Right renal pelvis (tissue), 4 donors: ENCODE results near the gene ADGRG1. TPM values are rescaled to one million over a fixed set of nuclear protein-coding genes. Genes with fewer than 3 reads are reported as not detected.

ENCODE experiments used
- DNase-seq, 4 donors: peaks; one replicate each; pipeline ENCODE4 v3.0.0-alpha.2; 2013; ENCODE audit warnings: low read depth in 4 of 4, low spot score in 3 of 4, missing footprints in 1 of 4
- polyA plus RNA-seq, 4 donors: library from polyadenylated mRNA; unstranded; fragments of 120-200 nt; gene quantifications; one replicate each; pipeline ENCODE4 v1.2.1, GENCODE V29; 2013; ENCODE audit not compliant: insufficient read length in 4 of 4

The ADGRG1 gene
- polyA plus RNA-seq, 4 donors: 83.3 to 89.7 (median 84.5) TPM

DNA sequence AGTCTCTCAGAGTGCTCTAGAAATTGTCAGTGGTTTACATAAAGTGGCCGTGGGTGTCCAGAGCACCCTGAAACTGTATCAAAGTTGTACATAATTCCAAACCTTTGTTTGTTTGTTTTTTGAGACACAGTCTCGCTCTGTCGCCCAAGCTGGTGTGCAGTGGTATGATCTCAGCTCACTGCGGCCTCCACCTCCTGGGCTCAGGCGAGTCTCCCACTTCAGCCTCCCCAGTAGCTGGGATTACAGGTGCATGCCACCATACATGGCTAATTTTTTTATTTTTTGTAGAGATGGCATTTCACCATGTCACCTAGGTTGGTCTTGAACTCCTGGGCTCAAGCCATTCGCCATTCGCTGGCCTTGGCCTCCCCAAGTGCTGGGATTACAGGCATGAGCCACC lies 24.3 kb upstream of the ADGRG1 start:
- no peak for DNase-seq

DNA sequence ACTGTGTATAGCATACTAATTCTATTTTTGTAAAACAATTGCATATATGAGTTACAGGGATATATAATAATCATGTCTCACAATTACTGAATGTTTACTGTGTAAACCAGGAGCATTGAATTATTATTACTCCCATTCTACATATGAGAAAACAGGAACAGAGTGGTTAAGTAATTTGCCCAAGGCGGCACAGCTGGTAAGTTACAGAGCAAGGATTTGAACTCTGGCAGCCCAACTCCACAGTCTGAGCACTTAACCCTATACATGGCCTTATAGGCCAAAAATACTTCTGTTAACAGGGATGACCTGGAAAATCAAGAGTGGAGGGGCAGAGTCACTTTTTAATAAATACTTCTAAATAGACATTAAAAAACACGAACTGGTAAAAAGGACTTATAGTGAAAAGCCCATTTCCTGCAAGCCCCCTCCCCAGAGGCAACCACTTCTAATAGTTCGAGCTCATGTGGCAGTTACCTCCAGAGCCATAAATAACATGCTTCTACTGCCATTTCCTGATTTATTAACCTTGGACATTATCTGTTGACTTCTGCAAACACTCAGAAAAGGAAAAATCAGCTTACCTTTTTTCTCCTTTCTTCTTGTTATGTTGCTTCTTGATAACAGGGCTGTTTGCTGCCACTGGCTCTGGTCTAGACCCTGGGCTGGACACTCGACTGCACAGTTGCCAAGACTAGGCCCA lies 22.1 kb upstream of the ADGRG1 start:
- DNase-seq: no peak

DNA sequence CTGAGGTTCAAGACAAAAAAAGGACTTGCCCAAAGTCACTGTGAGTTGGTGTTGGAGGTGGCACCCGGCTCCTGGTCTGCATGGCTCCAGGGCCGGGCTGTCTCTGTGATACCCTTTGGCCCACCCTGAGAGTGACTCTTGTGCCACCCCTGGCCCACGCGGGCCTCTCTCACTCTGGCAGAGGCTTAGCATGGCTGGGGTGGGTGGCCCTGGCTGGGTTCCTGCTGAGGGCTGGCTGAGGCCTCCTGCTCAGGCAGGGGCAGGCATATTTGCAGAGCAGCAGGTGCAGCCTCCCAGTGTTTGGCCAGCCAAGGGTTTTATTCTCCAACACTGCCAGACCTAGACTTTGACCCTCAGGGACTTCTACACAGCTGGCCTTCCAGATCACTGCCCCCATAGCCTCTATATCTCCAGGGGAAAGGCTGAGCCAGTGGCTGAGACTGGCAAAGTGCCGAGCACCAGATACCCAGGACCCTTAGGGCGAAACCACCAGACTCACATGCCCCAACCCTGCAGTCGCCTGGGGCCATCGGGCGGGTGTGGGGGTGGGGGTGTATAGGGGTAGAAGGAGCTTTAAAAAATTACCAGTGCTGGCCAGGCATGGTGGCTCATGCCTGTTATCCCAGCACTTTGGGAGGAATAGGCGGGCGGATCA lies 21.5 kb upstream of the ADGRG1 start:
- no peak for DNase-seq

DNA sequence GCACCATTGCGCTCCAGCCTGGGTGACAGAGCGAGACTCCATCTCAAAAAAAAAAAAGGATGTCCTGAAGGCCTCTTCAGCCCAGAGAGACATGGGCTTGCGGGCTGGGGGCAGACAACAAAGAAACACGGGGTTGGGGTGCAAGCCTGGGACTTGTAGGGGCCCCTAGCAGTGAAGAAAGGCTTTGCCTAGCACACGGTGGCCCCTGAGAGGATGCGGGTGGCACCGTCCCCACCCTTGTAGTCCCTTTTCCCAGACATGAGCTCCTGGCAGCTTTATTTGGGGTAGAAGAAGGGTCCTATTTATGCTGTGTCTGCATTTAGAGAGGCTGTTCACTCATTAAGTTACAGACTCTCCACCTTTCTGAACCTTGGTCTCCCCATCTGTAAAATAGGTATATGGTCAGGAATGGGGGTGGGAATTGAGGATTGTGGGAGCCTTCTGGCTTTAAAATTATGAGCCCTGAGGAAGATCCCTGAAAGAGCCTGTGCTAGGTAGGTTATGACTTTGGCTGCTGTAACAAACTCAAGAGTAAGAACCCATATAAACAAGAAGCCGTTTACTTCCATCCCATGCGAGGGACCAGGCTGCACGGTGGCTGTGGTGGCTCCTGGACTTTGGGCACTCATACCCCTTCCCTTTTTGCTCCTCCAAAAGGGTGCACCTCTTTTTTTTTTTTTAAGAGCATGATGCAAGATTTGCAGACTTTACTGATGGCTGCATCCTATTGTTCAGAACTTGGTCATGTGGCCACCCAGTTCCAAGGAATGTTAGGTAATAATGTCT lies 20.6 kb upstream of the ADGRG1 start:
- no peak for DNase-seq

DNA sequence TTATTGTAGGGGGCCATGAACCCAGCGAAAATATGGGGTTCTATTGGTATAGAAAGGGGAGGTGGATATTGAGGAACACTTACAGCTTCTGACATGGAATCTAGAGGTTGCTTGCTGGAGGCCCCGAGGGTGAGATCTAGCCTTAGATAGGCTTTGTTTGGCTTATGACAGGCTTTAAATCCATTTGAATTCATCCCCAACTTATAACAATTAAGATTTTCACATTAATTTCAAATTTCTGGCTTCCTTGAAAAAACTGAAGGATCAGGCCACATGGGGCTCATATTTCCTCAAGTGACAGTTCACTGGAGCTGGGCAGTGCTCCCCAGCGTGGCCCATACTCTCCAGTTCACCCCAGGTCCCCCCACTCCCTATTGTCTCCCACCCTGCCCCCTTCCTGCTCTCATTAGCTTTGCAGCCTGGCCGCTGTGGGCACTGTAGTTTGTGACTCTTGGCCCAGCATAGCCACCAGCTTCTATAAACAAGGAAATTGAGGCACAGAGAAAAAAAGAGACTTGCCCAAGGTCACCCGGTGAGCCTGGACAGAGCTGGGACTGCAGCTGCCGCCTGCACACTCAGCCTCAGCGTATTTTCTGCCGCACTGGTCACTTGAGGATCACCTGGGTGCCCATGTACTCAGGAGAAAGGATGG lies 19.8 kb upstream of the ADGRG1 start:
- no peak for DNase-seq

DNA sequence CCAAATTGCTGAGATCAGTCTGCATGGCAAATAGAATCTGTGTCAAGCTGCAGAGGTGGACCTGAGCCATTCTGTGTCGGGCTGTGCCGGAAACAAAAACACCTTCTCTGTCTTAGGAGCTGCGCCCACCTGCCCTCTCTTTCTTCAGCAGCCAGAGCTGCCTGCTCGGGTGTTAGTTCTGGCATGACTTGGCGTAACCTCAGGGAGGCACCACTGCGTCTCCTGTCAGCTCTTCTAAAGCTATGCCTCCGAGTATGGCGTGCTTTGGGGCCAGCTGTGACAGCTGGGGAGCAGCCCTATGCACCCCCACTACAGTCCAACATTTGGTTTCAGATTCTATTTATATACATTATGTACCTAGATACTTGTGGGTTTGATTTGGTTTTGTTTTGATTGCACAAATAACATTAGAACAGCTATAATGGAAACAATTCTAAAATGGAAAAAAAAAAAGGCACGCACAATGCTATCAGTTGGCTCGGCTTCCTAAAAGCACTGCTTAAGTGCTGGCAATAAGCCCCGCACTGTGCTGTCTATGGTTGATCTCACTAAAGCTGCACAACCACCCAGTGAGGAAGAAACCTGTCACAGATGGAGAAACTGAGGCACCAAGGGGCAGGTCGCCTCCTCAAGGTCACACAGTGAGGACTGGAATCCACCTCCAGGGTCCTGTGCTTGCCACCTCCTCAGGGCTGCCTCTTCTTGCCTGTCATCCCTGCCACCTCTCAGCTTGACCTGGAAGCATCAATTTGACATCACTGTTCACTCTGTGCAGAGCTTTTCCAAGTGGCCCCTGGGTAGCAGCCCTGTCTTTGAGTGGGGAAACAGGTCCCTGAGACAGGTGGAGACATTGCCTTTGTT lies 18.7 kb upstream of the ADGRG1 start:
- no peak for DNase-seq

DNA sequence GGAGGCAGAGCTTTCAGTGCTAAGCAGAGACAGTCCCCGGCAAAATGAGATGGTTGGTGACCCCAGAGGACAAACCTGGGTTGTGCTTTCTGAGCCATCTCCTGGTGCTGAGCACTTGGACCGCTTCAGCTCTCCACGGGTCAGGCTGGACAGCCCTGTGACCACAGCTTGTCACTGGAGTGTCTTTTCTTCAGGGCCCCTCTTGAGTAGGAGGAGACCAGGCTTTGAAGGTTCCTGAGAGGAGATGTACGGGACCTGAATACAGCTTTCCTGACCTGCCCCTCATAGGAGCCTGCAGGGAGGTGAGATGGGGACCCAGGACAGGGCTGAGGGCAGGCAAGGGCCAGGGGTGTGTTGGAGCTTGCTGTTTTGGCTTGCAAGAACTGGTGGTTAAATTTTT lies 17.8 kb upstream of the ADGRG1 start:
- DNase-seq: no peak

DNA sequence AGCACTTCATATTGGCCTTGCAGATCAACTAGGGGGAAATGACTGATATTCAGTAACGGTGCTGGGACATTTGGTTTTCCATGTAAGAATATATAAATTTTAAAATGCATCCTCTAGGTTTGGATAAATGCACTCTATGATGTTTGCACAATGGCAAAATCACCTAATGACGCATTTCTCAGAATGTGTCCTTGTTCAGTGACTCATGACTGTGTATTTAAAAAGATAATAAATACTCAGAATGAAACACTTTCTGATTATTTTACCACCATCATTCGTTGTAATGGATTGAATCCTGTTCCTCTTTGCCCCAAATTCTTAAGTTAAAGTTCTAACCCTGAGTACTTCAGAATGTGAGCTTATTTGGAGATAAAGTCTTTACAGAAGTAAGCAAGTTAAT lies 17.2 kb upstream of the ADGRG1 start:
- DNase-seq: no peak

DNA sequence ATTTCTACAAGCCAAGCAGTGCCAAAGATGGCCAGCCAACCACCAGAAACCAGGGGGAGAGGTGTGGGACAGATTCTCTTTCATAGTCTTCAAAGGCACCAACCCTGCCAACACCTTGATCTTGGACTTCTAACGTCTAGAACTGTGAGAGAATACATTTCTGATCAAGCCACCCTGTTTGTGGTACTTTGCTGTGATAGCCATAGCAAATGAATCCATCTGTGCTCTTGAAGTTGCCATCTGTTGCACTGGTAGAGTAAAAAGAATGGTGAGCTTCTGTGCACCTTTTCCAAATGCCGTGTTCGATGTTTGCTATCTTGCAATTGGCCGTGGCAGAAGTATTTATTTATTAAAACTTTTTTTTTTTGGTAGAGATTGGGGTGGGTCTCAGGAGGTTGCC lies 16.7 kb upstream of the ADGRG1 start:
- no peak for DNase-seq

DNA sequence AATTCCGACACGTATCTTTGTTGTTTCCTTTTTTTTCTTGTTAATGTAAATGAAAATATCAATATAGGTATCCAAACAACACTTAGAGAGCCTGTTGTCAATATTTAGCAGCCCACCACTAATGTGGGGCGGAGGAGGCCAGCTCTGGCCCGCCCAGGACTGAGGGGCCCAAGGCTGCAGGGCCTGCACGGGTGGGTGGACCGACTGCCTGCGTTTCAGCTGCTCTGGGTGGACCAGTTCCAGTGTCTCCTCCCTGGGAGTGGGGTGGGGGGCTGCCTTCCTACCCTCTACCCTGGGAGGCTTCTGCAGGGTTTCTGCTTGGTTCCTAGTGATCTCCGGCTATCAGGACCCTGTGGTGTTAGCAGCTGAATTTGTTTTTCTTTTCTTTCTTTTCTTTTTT lies 15.9 kb upstream of the ADGRG1 start:
- no peak for DNase-seq

DNA sequence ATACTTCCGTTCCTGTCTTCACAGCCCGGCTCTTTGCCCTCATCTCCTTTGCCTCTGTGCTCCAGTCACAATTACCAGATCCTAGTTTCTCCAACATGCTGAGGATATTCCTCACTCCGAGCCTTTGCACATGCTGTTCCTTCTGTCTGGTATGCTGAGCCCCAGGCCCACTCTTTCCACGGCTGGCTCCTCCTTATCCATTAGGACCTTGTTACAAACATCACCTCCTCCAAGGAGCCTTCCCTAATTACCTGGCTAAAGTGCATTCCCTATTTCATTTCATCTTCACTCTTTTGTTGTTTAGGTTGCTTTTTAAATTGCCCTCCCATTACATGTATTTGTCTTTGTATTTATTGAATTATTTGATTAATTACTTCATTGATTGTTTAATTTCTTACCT lies 14.9 kb upstream of the ADGRG1 start:
- DNase-seq: no peak

DNA sequence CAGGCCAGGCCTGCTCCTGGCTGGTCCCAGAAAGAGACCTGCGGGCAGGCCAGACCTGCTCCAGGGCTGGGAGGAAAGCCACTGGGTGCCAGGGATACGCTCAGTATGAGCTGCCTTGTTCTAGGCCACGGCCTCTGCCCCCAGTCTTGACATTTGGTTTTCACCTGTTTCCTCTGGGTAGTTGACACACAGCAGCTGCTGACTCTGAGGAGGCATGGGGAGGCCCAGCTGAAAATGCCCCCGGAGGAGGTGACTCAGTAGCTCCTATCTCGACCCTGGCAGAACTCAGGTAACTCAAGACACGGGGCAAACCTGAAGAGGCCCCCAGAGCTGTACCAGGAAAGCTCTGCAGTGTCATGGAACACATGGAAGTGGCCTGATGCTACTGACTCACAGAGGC lies 13.9 kb upstream of the ADGRG1 start:
- no peak for DNase-seq

DNA sequence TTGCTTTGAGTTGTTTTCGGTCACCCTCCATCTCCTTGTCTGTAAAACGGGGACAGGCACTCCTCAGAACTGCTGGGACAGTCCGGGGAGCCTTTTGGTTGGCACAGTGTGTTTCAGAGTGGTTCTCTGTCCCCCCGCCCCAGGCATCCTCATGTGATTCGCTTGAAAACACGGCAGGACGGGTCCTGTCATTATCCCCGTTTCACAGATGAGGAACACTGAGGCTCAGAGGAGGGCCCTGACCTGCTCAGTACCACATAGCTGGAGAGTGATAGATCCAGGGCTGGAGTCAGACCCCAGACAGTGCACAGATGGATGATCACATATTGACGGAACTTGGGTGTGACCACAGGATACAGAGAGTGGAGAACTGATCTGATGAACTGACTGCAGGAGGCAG lies 13.5 kb upstream of the ADGRG1 start:
- DNase-seq: no peak

DNA sequence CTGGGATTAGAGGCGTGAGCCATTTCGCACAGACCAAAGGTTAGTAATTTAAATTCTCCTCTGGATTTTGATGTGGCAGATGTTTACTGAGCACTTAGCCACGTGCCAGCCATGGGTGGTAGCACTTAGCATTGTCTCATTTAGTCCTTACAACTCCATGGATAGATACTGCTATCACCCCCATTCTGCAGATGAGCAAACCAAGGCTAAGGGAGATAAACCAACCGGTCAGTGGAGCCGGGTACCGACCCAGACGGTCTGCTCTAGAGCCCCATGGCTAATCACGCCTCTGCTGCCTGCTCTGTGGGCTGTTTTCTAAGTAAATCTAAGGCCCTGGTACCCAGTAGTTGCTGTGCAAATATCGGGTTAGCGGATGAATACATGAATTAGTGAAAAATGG lies 12.6 kb upstream of the ADGRG1 start:
- no peak for DNase-seq

DNA sequence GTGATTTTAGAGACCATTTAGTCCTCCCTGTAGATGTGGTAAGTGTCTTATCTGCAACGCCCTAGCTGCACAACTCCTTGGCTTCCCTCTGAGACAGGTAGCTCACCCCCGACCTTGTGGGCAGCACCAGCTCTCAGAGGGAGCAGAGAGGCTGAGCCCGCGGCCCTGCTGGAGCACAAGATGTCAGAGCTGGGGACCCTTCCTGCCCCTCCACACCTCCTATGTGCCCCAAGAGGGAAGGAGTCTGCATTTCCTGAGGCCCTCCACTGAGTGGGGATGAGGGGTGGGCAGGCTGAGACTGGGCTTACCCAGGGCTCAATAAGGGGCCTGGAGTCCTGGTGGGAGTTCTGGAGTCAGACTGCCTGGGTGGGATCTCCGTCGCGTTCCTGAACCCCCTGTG lies 12.2 kb upstream of the ADGRG1 start:
- no peak for DNase-seq

DNA sequence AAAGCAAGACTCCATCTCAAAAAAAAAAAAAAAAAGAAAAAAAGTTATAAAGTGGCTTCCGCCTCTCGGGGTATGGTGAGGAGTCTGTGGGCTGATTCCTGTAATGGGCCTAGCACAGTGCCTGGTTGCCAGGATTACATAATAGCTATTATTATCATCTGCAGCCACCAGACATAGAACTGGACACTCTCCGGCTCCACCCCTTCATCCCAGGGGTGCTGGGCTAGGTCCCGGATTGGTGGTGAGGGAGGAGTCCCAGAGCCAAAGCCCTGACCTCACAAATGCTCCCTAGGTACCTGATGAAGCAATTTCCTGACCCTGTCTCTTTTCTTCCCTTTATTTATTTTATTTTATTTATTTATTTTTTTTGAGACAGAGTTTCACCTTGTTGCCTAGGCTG lies 11.6 kb upstream of the ADGRG1 start:
- no peak for DNase-seq

DNA sequence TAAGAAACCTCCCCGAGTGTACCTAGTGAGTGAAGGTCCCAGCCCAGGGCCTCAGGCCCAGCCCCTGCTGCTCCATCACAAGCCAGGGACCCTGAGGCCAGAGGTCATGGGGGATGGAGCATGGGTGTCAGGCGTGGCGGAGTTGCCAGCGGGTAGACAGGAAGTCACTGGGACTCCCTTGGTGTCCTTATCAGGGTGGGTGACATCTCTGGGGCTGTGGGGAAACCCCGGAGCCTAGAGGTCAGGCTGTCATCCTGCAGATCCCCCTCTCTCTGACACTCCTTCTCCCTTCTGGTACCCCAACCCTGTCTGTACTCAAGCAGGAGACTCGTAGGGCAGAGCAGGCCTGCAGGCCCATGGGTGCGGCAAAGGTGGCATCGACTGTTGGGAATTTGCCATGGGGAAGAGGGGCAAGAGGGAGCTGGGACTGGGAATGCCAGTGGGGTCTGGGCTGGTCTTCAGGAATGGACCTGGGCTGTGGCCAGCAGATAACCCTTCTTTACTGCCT lies 10.8 kb upstream of the ADGRG1 start:
- no peak for DNase-seq

DNA sequence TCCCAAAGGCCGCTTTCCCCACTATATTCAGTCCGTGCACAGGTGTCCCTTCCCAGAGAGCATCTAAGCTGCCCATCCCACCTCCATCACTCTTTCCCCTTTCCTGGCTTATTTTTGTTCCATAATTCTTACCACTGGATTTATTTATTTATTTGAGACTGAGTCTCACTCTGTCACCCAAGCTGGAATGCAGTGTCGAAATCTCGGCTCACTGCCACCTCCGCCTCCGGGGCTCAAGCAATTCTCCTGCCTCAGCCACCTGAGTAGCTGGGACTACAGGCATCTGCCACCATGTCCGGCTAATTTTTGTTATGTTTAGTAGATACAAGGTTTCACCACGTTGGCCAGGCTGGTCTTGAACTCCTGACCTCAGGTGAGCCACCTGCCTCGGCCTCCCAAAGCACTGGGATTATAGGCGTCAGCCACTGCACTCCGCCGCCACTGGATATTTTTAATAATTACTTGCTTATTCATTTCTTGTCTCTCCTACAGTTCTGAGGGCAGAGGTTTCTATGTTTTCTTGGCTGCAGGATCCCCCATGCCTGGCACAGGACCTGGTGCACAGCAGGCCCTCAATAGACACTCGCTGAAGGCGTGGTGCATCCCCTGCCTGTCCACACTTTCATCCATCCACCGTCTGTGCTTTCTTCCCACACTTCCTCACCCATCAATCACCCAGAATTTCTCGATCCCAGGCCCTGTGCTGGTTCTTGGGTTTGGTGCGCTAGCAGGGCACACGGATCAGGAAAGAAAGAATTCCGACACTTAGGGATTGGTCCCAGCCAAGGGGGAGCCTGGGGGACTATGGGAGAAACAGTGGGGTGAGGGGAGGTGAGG lies 9.9 kb upstream of the ADGRG1 start:
- no peak for DNase-seq

DNA sequence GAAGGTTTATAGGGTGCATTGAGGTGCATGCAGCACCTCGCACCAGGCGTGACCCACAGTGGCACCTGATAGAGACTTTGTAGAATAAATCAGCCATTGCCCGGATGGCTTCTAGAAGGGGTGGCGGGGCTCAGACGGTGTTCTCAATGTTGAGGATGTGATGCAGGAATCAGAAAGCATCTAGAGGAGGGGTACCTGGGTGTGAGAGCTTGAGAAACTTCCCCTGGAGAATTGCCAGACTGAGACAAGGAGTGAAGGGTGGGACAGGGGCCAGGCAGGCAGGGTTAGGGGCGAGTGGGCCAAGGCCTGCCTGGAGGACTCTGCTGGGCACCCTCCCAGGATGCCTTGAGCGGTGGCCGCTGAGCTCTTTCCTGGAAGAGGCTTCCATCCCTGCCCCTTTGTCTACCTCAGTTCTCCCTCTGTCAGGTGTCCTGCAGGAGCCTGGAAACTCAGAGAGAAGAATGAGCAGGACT lies 9.3 kb upstream of the ADGRG1 start:
- no peak for DNase-seq
